RWPE1 (cell line): Measurements from ENCODE around the gene STK24.
A peak's percentile ranks its signal among the peaks of the same experiment; 100 is the strongest.

Experiments
- CTCF ChIA-PET: fragments of 350-600 bp; sonication (Branson Sonifier 250); formaldehyde crosslinking; extraction: SDS; loops from one replicate; lab custom pipeline; 2021; lab: Yijun Ruan, JAX
- POLR2A ChIA-PET: fragments of 400-600 bp; formaldehyde crosslinking; extraction: SDS; loops from one replicate; lab custom pipeline; 2020; ENCODE audit warnings: antibody characterized with exemption; ENCODE audit not compliant: low non-redundant PET; lab: Yijun Ruan, JAX
- DNase-seq: peaks from one replicate; pipeline ENCODE4 v3.0.0; 2012; ENCODE audit warnings: low spot score
- H3K27ac ChIP-seq: fragments of 450-650 bp; 2 replicates; pipeline ENCODE4 v1.5.1; 2017
- CTCF ChIP-seq: fragments of 450-650 bp; conservative IDR thresholded peaks from 2 replicates; pipeline ENCODE4 v1.5.1; 2017; ENCODE audit warnings: low read depth, mild to moderate bottlenecking

STK24 gene

GRCh38 chr13:98462241-98462882 lies 114.5 kb downstream of the STK24 start:
- POLR2A ChIA-PET = no interaction called here
- no peak for TF ChIP-seq CTCF
- H3K27ac ChIP-seq = peak overlapping the region; percentile 15
- DNase-seq = no peak
- CTCF ChIA-PET = no interaction called here

GRCh38 chr13:98461486-98462240 lies 115.2 kb downstream of the STK24 start:
- POLR2A ChIA-PET = no interaction called here
- no peak for TF ChIP-seq CTCF

GRCh38 chr13:98460516-98460915 lies 116.4 kb downstream of the STK24 start:
- CTCF ChIA-PET = no interaction called here
- no peak for TF ChIP-seq CTCF
- no peak for DNase-seq
- H3K27ac ChIP-seq = no peak overlapping the region
- POLR2A ChIA-PET = no interaction called here

More at GRCh38 chr13:98461486-98462240, 115.2 kb downstream of the STK24 start:
- peak overlapping the region; percentile 15 for H3K27ac ChIP-seq
- DNase-seq = no peak
- CTCF ChIA-PET = no interaction called here

- DNase-seq = no peak
- peak overlapping the region; percentile 19 for H3K27ac ChIP-seq
- POLR2A ChIA-PET = no interaction called here
- CTCF ChIA-PET = no interaction called here
- no peak for TF ChIP-seq CTCF
These were observed 117.1 kb downstream of the STK24 start for GRCh38 chr13:98459721-98460370.

GRCh38 chr13:98459171-98459681 lies 117.7 kb downstream of the STK24 start:
- DNase-seq = no peak

More at GRCh38 chr13:98459171-98459681, 117.7 kb downstream of the STK24 start:
- ChIA-PET CTCF (no interaction called here), POLR2A (no interaction called here)
- TF ChIP-seq CTCF = no peak
- H3K27ac ChIP-seq = peak overlapping the region; percentile 19; the same call in 1 of the 2 replicates
